ENCODE data around the gene PPM1H.
A peak's percentile ranks its signal among the peaks of the same experiment; 100 is the strongest.

The PPM1H gene

GRCh38 chr12:62792236-62792870, 142.6 kb downstream of the PPM1H start:
- DNase-seq, result no peak

GRCh38 chr12:62789851-62790250, 145.1 kb downstream of the PPM1H start:
- DNase-seq, result no peak

- no peak for DNase-seq
Observed at GRCh38 chr12:62787611-62788010, 147.3 kb downstream of the PPM1H start.

- no peak for DNase-seq
Observed at GRCh38 chr12:62787023-62787422, 147.9 kb downstream of the PPM1H start.

GRCh38 chr12:62785941-62786559, 148.9 kb downstream of the PPM1H start:
- no peak for DNase-seq

- no peak for DNase-seq
Observed at GRCh38 chr12:62784576-62784975, 150.4 kb downstream of the PPM1H start.

GRCh38 chr12:62783881-62784280, 151.1 kb downstream of the PPM1H start:
- DNase-seq, result no peak

GRCh38 chr12:62781136-62781880, 153.6 kb downstream of the PPM1H start:
- DNase-seq, result no peak

- no peak for DNase-seq
Observed at GRCh38 chr12:62779488-62779887, 155.5 kb downstream of the PPM1H start.

- no peak for DNase-seq
Observed at GRCh38 chr12:62778187-62778586, 156.8 kb downstream of the PPM1H start.

GRCh38 chr12:62776997-62777396, 158.0 kb downstream of the PPM1H start:
- DNase-seq, result no peak

- DNase-seq, result no peak
Observed at GRCh38 chr12:62776575-62776974, 158.4 kb downstream of the PPM1H start.

GRCh38 chr12:62774794-62775193, 160.2 kb downstream of the PPM1H start:
- peak; percentile 6 for DNase-seq

GRCh38 chr12:62772416-62772955, 162.5 kb downstream of the PPM1H start:
- peak; percentile 13 for DNase-seq

- no peak for DNase-seq
Observed at GRCh38 chr12:62771828-62772227, 163.1 kb downstream of the PPM1H start.

GRCh38 chr12:62770381-62770780, 164.6 kb downstream of the PPM1H start:
- no peak for DNase-seq

- no peak for DNase-seq
Observed at GRCh38 chr12:62769076-62769619, 165.8 kb downstream of the PPM1H start.

- DNase-seq, result no peak
Observed at GRCh38 chr12:62767946-62768345, 167.0 kb downstream of the PPM1H start.

GRCh38 chr12:62767496-62767895, 167.5 kb downstream of the PPM1H start:
- DNase-seq, result no peak

GRCh38 chr12:62766496-62766895, 168.5 kb downstream of the PPM1H start:
- no peak for DNase-seq

GRCh38 chr12:62763861-62764645, 170.9 kb downstream of the PPM1H start:
- no peak for DNase-seq

- no peak for DNase-seq
Observed at GRCh38 chr12:62763312-62763711, 171.6 kb downstream of the PPM1H start.

- DNase-seq, result no peak
Observed at GRCh38 chr12:62762645-62763044, 172.3 kb downstream of the PPM1H start.
